Measurements from ENCODE around the gene CRACDL.

GRCh38 chr2:98912221-98912851 is 23.7 kb downstream of the CRACDL start:
- no peak for TF ChIP-seq SUZ12 (IDR thresholded peaks at IDR 0.05)
- TF ChIP-seq ARNT (IDR thresholded peaks at IDR 0.05) = no peak
- TF ChIP-seq HDGF (IDR thresholded peaks at IDR 0.05; ENCODE audit: borderline replicate concordance) = no peak
- no peak for TF ChIP-seq CTBP1 (IDR thresholded peaks at IDR 0.05; ENCODE audit: borderline replicate concordance)
- TF ChIP-seq FOXM1 (IDR thresholded peaks at IDR 0.05; ENCODE audit: borderline replicate concordance) = no peak
- TF ChIP-seq SP1 (IDR thresholded peaks at IDR 0.05) = no peak
- TF ChIP-seq ZNF384 (IDR thresholded peaks at IDR 0.05) = no peak
- no peak for TF ChIP-seq FOXK2 (IDR thresholded peaks at IDR 0.05)
- no peak for TF ChIP-seq PKNOX1 (IDR thresholded peaks at IDR 0.05)
- TF ChIP-seq ELF4 (IDR thresholded peaks at IDR 0.05) = no peak
- TF ChIP-seq BHLHE40 (IDR thresholded peaks at IDR 0.05; ENCODE audit: borderline replicate concordance) = no peak
- no peak for TF ChIP-seq LEF1 (IDR thresholded peaks at IDR 0.05; ENCODE audit: borderline replicate concordance)
- no peak for TF ChIP-seq TARDBP (IDR thresholded peaks at IDR 0.05)

All from HEK293T (cell line).